ENCODE results near the gene C1orf56. TPM values are rescaled to one million over a fixed set of nuclear protein-coding genes. Genes with fewer than 3 reads are reported as not detected.

C1orf56 gene
- total and polyA plus RNA-seq, 2 of the 13 experiments (the other 11 are each of a cell fraction or from before 2014, with no cell fraction given) = 1.5 to 3.2 TPM

GRCh38 chr1:151058692-151059091 is 11.1 kb downstream of the C1orf56 start:
- CTCF ChIA-PET (ENCODE audit: low intra/inter-chr PET ratio, low total read pairs) = no interaction called here
- no peak for FAIRE-seq
- H4K20me1 ChIP-seq (ENCODE audit: insufficient read depth, low read length) = no peaks in the 10 kb centered on the region
- peaks cover 13 to 27% of the 10 kb centered on the region in 2 experiments for H3K36me3 ChIP-seq (replicated peaks in 1 of 2; ENCODE audit: control insufficient read depth in 1 of 2, insufficient read depth in 2 of 2, low read length in 2 of 2)
- in situ Hi-C loops (cut with HindIII; ENCODE audit: extremely low pct_ligation_motif_present, low pct_unique_long_range_greater_than_20kb) (no loop called here), intact Hi-C loops (cut with micrococcal nuclease; ENCODE audit: unreplicated experiment) (loop anchor here (2.0 kb wide), 1 partner anchor 46 kb away; no protein-coding TSS in a partner anchor)
- DNase-seq (ENCODE audit: low spot score) = no peak
- POLR2A ChIA-PET = interaction anchor here (0.7 to 3.6 kb wide), 5 partner anchors 9 to 46 kb away, joined by 3 to 23 read pairs (median 4); partner anchors contain the start of gene C1orf56
- TF ChIP-seq ZNF703 (CRISPR knock-in tag; IDR thresholded peaks at IDR 0.05; ENCODE audit: borderline replicate concordance) (no peak), FOXJ3 (CRISPR knock-in tag; IDR thresholded peaks at IDR 0.05; ENCODE audit: borderline replicate concordance) (no peak), MTA1 (CRISPR knock-in tag; IDR thresholded peaks at IDR 0.05; ENCODE audit: borderline replicate concordance) (no peak), PITX1 (CRISPR knock-in tag; IDR thresholded peaks at IDR 0.05) (no peak), MLLT10 (CRISPR knock-in tag; IDR thresholded peaks at IDR 0.05) (no peak), ZNF607 (CRISPR knock-in tag; IDR thresholded peaks at IDR 0.05; ENCODE audit: borderline replicate concordance) (no peak), ZNF510 (CRISPR knock-in tag; IDR thresholded peaks at IDR 0.05; ENCODE audit: low read depth) (no peak), HOMEZ (CRISPR knock-in tag; IDR thresholded peaks at IDR 0.05; ENCODE audit: low read depth) (no peak)
- TF ChIP-seq, protein P1, sequence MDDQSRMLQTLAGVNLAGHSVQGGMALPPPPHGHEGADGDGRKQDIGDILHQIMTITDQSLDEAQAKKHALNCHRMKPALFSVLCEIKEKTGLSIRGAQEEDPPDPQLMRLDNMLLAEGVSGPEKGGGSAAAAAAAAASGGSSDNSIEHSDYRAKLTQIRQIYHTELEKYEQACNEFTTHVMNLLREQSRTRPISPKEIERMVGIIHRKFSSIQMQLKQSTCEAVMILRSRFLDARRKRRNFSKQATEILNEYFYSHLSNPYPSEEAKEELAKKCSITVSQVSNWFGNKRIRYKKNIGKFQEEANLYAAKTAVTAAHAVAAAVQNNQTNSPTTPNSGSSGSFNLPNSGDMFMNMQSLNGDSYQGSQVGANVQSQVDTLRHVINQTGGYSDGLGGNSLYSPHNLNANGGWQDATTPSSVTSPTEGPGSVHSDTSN (CRISPR knock-in tag; IDR thresholded peaks at IDR 0.05; ENCODE audit: borderline replicate concordance) = no peak
- TF ChIP-seq, protein P2, sequence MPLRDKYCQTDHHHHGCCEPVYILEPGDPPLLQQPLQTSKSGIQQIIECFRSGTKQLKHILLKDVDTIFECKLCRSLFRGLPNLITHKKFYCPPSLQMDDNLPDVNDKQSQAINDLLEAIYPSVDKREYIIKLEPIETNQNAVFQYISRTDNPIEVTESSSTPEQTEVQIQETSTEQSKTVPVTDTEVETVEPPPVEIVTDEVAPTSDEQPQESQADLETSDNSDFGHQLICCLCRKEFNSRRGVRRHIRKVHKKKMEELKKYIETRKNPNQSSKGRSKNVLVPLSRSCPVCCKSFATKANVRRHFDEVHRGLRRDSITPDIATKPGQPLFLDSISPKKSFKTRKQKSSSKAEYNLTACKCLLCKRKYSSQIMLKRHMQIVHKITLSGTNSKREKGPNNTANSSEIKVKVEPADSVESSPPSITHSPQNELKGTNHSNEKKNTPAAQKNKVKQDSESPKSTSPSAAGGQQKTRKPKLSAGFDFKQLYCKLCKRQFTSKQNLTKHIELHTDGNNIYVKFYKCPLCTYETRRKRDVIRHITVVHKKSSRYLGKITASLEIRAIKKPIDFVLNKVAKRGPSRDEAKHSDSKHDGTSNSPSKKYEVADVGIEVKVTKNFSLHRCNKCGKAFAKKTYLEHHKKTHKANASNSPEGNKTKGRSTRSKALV (CRISPR knock-in tag; IDR thresholded peaks at IDR 0.05) = no peak
- TF ChIP-seq, protein P3, sequence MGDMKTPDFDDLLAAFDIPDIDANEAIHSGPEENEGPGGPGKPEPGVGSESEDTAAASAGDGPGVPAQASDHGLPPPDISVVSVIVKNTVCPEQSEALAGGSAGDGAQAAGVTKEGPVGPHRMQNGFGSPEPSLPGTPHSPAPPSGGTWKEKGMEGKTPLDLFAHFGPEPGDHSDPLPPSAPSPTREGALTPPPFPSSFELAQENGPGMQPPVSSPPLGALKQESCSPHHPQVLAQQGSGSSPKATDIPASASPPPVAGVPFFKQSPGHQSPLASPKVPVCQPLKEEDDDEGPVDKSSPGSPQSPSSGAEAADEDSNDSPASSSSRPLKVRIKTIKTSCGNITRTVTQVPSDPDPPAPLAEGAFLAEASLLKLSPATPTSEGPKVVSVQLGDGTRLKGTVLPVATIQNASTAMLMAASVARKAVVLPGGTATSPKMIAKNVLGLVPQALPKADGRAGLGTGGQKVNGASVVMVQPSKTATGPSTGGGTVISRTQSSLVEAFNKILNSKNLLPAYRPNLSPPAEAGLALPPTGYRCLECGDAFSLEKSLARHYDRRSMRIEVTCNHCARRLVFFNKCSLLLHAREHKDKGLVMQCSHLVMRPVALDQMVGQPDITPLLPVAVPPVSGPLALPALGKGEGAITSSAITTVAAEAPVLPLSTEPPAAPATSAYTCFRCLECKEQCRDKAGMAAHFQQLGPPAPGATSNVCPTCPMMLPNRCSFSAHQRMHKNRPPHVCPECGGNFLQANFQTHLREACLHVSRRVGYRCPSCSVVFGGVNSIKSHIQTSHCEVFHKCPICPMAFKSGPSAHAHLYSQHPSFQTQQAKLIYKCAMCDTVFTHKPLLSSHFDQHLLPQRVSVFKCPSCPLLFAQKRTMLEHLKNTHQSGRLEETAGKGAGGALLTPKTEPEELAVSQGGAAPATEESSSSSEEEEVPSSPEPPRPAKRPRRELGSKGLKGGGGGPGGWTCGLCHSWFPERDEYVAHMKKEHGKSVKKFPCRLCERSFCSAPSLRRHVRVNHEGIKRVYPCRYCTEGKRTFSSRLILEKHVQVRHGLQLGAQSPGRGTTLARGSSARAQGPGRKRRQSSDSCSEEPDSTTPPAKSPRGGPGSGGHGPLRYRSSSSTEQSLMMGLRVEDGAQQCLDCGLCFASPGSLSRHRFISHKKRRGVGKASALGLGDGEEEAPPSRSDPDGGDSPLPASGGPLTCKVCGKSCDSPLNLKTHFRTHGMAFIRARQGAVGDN (CRISPR knock-in tag; IDR thresholded peaks at IDR 0.05) = no peak
- H2AFZ ChIP-seq (ENCODE audit: low read length) = no peak overlapping the region
- peak overlapping the region; percentile 74 for H3K4me2 ChIP-seq (ENCODE audit: low read depth, low read length)
- H3K9ac ChIP-seq (ENCODE audit: insufficient read depth, low read depth, low read length) = peak overlapping the region; percentile 82
- H3K4me3 ChIP-seq (replicated peaks in 1 of 3; ENCODE audit: insufficient read depth in 1 of 3, low read depth in 2 of 3, low read length in 3 of 3) = peak overlapping the region; percentile 83 to 96 (median 88)
- TSS peak; percentile 65 for BruUV-seq (replicated peaks)
- peak; percentile 44 for ATAC-seq
- peaks cover 50% of the 10 kb centered on the region for H3K4me1 ChIP-seq (ENCODE audit: insufficient read depth, low read length)
- peaks cover 19% of the 10 kb centered on the region for H3K79me2 ChIP-seq (ENCODE audit: insufficient read depth, low read length)
- 2% methylated on average over 6 of the region's 10 CpGs for WGBS (ENCODE audit: low lambda C conversion rate)
- peak overlapping the region; percentile 56 for H3K27ac ChIP-seq (ENCODE audit: extremely low read length, insufficient read depth, low read length)
- 0 out of 5 replicates have a peak, but pooled peaks cover 0 to 3% of the 10 kb centered on the region in 2 experiments for H3K27me3 ChIP-seq (ENCODE audit: control insufficient read depth in 1 of 2, insufficient read depth in 2 of 2, low read length in 2 of 2)
- H3K9me3 ChIP-seq (ENCODE audit: low read length) = no peaks in the 10 kb centered on the region
